Natural killer cell (primary cell): ENCODE data around the gene OXCT1. TPM values are rescaled to one million over a fixed set of nuclear protein-coding genes. Genes with fewer than 3 reads are reported as not detected.

Source experiments
- ATAC-seq, 3 donors: fragments of 150-1000 bp in 2 of 3; fragments of 200-7000 bp in 1 of 3; cut with Tn5 transposase; 1 replicate in 1 of 3; 2 replicates in 2 of 3; pipeline ENCODE4 v1.10.0; 2021; ENCODE audit warnings: mild to moderate bottlenecking in 2 of 3, moderate library complexity in 2 of 3
- DNase-seq, 2 donors: peaks; one replicate each; pipeline versions ENCODE4 v3.0.0 to v3.0.0-alpha.2; 2013 to 2021; ENCODE audit warnings: mixed read lengths in 1 of 2
- H3K27ac ChIP-seq: one replicate; pipeline ENCODE4 v1.5.1; 2013; ENCODE audit warnings: mild to moderate bottlenecking, low read length
- H3K27me3 ChIP-seq: one replicate; pipeline ENCODE4 v1.6.1; 2013; ENCODE audit warnings: low read length; ENCODE audit not compliant: control insufficient read depth, insufficient read depth
- H3K36me3 ChIP-seq: one replicate; pipeline ENCODE4 v1.6.1; 2013; ENCODE audit warnings: low read length; ENCODE audit not compliant: control insufficient read depth, insufficient read depth
- H3K4me1 ChIP-seq: one replicate; pipeline ENCODE4 v1.6.1; 2013; ENCODE audit warnings: low read length; ENCODE audit not compliant: control insufficient read depth, insufficient read depth
- H3K4me3 ChIP-seq: one replicate; pipeline ENCODE4 v1.5.1; 2013; ENCODE audit warnings: low read length
- H3K9me3 ChIP-seq: one replicate; pipeline ENCODE4 v1.6.1; 2013; ENCODE audit warnings: low read length; ENCODE audit not compliant: control insufficient read depth, insufficient read depth
- H3K27ac Mint-ChIP-seq, 2 donors: one replicate each; pipeline ENCODE4 v1.8.0; 2022; ENCODE audit warnings: mild to moderate bottlenecking in 2 of 2, mixed read lengths in 2 of 2, moderate library complexity in 1 of 2
- H3K27me3 Mint-ChIP-seq, 2 donors: one replicate each; pipeline ENCODE4 v1.8.0; 2022; ENCODE audit warnings: low read depth in 2 of 2, mixed read lengths in 2 of 2
- H3K36me3 Mint-ChIP-seq: one replicate; pipeline ENCODE4 v1.8.0; 2022; ENCODE audit warnings: mixed read lengths
- H3K4me1 Mint-ChIP-seq, 2 donors: one replicate each; pipeline ENCODE4 v1.8.0; 2022; ENCODE audit warnings: mixed read lengths in 2 of 2
- H3K4me3 Mint-ChIP-seq: one replicate; pipeline ENCODE4 v1.8.0; 2022; ENCODE audit warnings: mild to moderate bottlenecking, moderate library complexity, mixed read lengths
- H3K9me3 Mint-ChIP-seq, 2 donors: one replicate each; pipeline ENCODE4 v1.8.0; 2022; ENCODE audit warnings: mixed read lengths in 2 of 2
- WGBS: methylation state at CpG from one replicate; pipeline ENCODE4 v1.1.7; 2013; ENCODE audit warnings: missing lambda C conversion rate; ENCODE audit not compliant: insufficient coverage; 5-methylcytosine and 5-hydroxymethylcytosine counted together
- intact Hi-C: fragments of 100-400 bp; cut with micrococcal nuclease; formaldehyde crosslinking; loops from one replicate; pipeline ENCODE4 v1.14.2; 2022
- total RNA-seq, 4 donors: library from RNA; stranded (reverse); fragments of 120-200 nt in 1 of 4; gene quantifications; one replicate each; pipeline versions ENCODE4 v1.2.3 to v1.2.4, GENCODE V29; 2013 to 2022
- TF ChIP-seq, protein P1 (sequence below): fragments of 200-600 bp; IDR thresholded peaks from one replicate; pipeline ENCODE4 v1.8.0; 2022; ENCODE audit warnings: antibody characterized with exemption

OXCT1 gene
- total RNA-seq, 3 donors from 2014 or later (not counting 1 experiment from before 2014, with no cell fraction given): 17.1 to 19.9 (median 18.0) TPM

DNA sequence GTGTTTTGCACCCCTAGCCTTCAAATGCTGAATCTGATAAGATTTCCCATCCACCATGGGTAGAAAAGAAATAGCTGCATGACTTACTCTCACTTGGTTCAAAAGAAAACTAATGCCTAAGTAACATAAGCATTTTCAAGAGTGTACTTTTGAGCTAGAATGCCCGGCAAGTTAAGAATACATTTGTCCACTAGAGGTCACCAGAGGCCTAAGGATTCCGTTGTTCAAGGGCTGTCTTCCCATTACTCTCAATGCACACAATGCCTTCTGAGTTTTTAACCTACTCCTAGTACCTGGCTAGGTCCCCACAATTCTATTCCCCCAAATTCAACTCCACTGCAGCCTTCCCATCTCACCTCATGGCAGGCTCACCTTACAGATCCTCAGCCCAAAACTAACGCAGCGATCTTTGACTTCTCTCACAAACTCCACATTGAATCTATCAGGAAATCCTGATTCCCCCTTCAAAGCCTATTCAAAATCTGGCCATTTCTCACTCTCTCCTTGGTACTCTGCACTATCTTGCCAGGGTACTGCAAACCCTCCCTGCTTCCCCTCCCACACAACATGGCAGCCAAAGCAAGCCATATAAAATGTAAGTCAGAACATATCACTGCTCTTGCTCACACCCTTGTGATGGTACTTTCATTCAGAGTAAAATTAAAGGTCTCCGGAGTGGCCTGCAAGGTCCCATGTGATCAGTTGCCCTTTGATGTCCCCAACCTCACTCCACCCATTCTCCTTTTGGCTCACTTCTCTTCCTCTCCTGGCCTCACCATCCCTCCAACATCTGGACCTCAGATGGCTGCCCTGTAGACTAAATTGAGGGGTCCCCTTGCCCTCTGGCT is 13.4 kb downstream of the OXCT1 start:
- intact Hi-C loops: loop anchor here (1.0 to 5.0 kb wide), 4 partner anchors 70 to 1032 kb away; partner anchors contain the start of gene FBXO4

DNA sequence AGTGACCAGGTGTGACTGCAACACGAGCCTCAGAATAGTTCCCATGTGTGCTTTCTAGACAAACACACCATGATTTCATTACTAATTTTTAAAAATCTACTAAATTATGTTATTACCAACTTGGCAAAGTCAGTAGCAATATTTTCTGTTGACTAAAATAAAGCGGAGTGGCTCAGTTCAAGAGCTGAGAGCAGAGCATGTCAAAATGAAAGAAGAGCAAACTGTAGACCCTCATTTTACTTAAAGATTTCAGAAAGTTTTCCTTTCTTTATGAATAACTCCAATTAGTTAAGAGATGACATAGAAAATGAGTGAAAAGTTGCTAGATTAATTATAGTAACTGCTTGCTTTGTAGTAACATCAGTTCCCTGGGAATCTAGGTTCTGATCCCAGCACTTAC is 17.9 kb downstream of the OXCT1 start:
- Histone ChIP-seq H3K9me3 (no peaks in the 10 kb centered on the region), H3K27me3 (no peaks in the 10 kb centered on the region), H3K27ac (no peak overlapping the region), H3K36me3 (peaks cover 51% of the 10 kb centered on the region), H3K4me1 (no peaks in the 10 kb centered on the region), H3K4me3 (no peak overlapping the region)
- TF ChIP-seq, protein P1, sequence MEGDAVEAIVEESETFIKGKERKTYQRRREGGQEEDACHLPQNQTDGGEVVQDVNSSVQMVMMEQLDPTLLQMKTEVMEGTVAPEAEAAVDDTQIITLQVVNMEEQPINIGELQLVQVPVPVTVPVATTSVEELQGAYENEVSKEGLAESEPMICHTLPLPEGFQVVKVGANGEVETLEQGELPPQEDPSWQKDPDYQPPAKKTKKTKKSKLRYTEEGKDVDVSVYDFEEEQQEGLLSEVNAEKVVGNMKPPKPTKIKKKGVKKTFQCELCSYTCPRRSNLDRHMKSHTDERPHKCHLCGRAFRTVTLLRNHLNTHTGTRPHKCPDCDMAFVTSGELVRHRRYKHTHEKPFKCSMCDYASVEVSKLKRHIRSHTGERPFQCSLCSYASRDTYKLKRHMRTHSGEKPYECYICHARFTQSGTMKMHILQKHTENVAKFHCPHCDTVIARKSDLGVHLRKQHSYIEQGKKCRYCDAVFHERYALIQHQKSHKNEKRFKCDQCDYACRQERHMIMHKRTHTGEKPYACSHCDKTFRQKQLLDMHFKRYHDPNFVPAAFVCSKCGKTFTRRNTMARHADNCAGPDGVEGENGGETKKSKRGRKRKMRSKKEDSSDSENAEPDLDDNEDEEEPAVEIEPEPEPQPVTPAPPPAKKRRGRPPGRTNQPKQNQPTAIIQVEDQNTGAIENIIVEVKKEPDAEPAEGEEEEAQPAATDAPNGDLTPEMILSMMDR: no peak
- H3K4me1 Mint-ChIP-seq: peaks cover 0 to 5% of the 10 kb centered on the region in 2 donors
- H3K36me3 Mint-ChIP-seq: peaks cover 21% of the 10 kb centered on the region
- DNase-seq: no peak
- H3K4me3 Mint-ChIP-seq: no peak overlapping the region
- no peaks in the 10 kb centered on the region for H3K9me3 Mint-ChIP-seq
- WGBS: 95% methylated on average over 2 of the region's 2 CpGs
- no peaks in the 10 kb centered on the region for H3K27me3 Mint-ChIP-seq
- H3K27ac Mint-ChIP-seq: no peak overlapping the region
- ATAC-seq: no peak
- intact Hi-C loops: no loop called here

More for the DNA sequence above, 13.4 kb downstream of the OXCT1 start:
- no peaks in the 10 kb centered on the region for H3K9me3 ChIP-seq
- no peaks in the 10 kb centered on the region for H3K27me3 ChIP-seq
- Mint-ChIP-seq H3K4me3 (no peak overlapping the region), H3K9me3 (no peaks in the 10 kb centered on the region), H3K4me1 (peaks cover 0 to 5% of the 10 kb centered on the region in 2 donors), H3K27me3 (no peaks in the 10 kb centered on the region), H3K27ac (peak overlapping the region in 1 of 2 donors; percentile 31), H3K36me3 (peaks cover 5% of the 10 kb centered on the region)
- 51% methylated on average over 5 of the region's 5 CpGs for WGBS
- H3K4me1 ChIP-seq: no peaks in the 10 kb centered on the region
- ATAC-seq (peak; percentile 86 to 95 (median 91)), DNase-seq (peak; percentile 20 to 89)
- peaks cover 52% of the 10 kb centered on the region for H3K36me3 ChIP-seq
- no peak overlapping the region for H3K4me3 ChIP-seq
- H3K27ac ChIP-seq: no peak overlapping the region
- TF ChIP-seq, protein P1: peak; percentile 85

DNA sequence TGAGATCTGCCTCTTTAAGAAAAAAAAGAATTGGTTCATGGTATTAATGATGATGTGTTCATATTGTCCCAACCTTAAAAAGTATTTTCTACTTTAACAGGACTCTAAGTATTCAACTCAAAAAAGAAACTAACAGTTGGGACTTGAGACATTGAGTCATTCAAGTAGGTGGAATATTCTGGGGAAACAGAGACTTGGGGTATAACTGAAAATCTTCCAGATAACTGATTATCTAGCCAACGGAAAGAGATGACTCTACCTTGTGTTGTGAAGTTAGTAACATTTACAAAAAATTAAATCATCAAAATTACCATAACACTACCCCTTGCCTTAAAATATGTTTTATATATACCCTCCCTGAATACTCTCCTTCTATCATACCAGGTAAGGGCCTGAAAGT is 19.1 kb downstream of the OXCT1 start:
- peak overlapping the region in 1 of 2 donors; percentile 68 for H3K27ac Mint-ChIP-seq
- Histone ChIP-seq H3K27me3 (no peaks in the 10 kb centered on the region), H3K4me1 (no peaks in the 10 kb centered on the region), H3K9me3 (no peaks in the 10 kb centered on the region), H3K27ac (no peak overlapping the region), H3K4me3 (no peak overlapping the region), H3K36me3 (peaks cover 48% of the 10 kb centered on the region)
- no peaks in the 10 kb centered on the region for H3K9me3 Mint-ChIP-seq
- H3K4me3 Mint-ChIP-seq: no peak overlapping the region
- DNase-seq (no peak), ATAC-seq (no peak)
- H3K36me3 Mint-ChIP-seq: peaks cover 21% of the 10 kb centered on the region
- no peaks in the 10 kb centered on the region for H3K27me3 Mint-ChIP-seq
- H3K4me1 Mint-ChIP-seq: peaks cover 0 to 5% of the 10 kb centered on the region in 2 donors
- intact Hi-C loops: no loop called here
- TF ChIP-seq, protein P1: no peak
- no CpG with 5 or more reads among the region's 1 CpG for WGBS
